ENCODE results near the gene CIB1.

GRCh38 chr15:90227336-90227735, 6.4 kb downstream of the CIB1 start:
- TF ChIP-seq TAF1 (IDR thresholded peaks at IDR 0.05; ENCODE audit: borderline replicate concordance, low read depth, low read length) (no peak), MXI1 (IDR thresholded peaks at IDR 0.05; ENCODE audit: low read depth, low read length) (no peak), EZH2phosphoT487 (IDR thresholded peaks at IDR 0.05; ENCODE audit: borderline replicate concordance, low read depth) (no peak), CTCF (IDR thresholded peaks at IDR 0.05) (no peak), FOXM1 (IDR thresholded peaks at IDR 0.05; ENCODE audit: low read depth) (no peak), RFX5 (IDR thresholded peaks at IDR 0.05; ENCODE audit: low read length) (no peak)

All from SK-N-SH (cell line).